ENCODE data around the gene AMHR2. TPM values are rescaled to one million over a fixed set of nuclear protein-coding genes. Genes with fewer than 3 reads are reported as not detected.

AMHR2 gene
- total and polyA plus RNA-seq, 9 of the 15 experiments (the other 6 are each of a cell fraction or from before 2014, with no cell fraction given), result 8.9 to 49.7 (median 19.3) TPM

DNA sequence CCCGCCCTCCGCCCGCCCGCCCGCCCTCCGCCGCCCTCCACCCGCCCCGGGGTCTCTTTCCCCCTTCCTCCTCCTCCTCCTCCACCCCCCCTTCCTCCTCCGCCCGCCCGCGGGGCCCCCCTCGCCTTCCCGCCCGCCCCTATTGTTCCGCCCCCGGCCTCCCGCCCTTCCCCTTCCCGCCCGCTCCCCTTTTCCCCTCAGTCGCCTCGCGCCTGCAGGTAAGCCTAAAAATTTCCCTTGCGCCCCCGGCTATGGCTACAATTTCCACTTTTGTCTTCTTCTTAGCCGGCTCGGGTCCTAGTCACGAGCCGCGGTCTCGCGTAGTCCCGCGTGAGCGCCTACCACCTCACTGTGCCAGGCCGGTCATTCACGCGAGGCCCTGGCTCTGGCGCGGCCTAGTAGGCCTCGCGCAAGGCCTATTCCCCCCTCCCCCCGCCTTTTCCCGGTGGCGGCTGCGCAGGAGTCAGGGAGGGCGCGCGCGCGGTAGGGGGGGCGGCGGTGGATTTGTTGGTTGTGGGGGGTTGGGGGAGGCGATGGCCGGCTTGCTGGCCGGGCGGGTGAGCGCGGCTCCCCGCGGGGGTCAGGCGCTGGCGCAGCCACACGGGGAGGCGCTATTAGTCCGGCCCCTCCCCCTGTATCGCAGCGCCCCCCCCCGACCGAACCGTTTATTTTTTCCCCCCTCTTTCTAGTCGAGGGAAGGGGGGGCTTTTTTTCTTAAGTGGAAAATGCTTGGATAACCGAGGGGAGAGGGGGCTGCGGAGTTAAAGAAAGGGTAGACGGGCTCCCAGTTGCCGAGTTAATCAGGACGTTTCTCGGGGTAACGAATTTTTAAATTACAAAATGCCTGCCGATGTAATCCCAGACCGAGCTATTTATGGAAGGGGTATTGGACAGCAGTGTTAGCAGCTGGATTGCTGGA, 28.8 kb downstream of the AMHR2 start (continued):
- TF ChIP-seq SP1 (CRISPR knock-in tag; IDR thresholded peaks at IDR 0.05), result peak; percentile 32
- no peak for TF ChIP-seq CBX3 (IDR thresholded peaks at IDR 0.05; ENCODE audit: borderline replicate concordance in 1 of 2, low read length in 2 of 2)
- TF ChIP-seq ZNF175 (CRISPR knock-in tag; IDR thresholded peaks at IDR 0.05; ENCODE audit: low read depth), result no peak
- no peak; the same call in 1 of the 2 replicates for TF ChIP-seq ZNF212 (CRISPR knock-in tag; IDR thresholded peaks at IDR 0.05)
- peak; percentile 93 for TF ChIP-seq PCBP2 (IDR thresholded peaks at IDR 0.05; ENCODE audit: low read depth, low read length, poor library complexity, severe bottlenecking)
- TF ChIP-seq, protein P1, sequence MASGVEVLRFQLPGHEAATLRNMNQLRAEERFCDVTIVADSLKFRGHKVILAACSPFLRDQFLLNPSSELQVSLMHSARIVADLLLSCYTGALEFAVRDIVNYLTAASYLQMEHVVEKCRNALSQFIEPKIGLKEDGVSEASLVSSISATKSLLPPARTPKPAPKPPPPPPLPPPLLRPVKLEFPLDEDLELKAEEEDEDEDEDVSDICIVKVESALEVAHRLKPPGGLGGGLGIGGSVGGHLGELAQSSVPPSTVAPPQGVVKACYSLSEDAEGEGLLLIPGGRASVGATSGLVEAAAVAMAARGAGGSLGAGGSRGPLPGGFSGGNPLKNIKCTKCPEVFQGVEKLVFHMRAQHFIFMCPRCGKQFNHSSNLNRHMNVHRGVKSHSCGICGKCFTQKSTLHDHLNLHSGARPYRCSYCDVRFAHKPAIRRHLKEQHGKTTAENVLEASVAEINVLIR (CRISPR knock-in tag; IDR thresholded peaks at IDR 0.05), result no peak
- no peak for TF ChIP-seq ZNF253 (CRISPR knock-in tag; conservative IDR thresholded peaks at IDR 0.05)
- TF ChIP-seq, protein P2, sequence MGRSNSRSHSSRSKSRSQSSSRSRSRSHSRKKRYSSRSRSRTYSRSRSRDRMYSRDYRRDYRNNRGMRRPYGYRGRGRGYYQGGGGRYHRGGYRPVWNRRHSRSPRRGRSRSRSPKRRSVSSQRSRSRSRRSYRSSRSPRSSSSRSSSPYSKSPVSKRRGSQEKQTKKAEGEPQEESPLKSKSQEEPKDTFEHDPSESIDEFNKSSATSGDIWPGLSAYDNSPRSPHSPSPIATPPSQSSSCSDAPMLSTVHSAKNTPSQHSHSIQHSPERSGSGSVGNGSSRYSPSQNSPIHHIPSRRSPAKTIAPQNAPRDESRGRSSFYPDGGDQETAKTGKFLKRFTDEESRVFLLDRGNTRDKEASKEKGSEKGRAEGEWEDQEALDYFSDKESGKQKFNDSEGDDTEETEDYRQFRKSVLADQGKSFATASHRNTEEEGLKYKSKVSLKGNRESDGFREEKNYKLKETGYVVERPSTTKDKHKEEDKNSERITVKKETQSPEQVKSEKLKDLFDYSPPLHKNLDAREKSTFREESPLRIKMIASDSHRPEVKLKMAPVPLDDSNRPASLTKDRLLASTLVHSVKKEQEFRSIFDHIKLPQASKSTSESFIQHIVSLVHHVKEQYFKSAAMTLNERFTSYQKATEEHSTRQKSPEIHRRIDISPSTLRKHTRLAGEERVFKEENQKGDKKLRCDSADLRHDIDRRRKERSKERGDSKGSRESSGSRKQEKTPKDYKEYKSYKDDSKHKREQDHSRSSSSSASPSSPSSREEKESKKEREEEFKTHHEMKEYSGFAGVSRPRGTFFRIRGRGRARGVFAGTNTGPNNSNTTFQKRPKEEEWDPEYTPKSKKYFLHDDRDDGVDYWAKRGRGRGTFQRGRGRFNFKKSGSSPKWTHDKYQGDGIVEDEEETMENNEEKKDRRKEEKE (IDR thresholded peaks at IDR 0.05; ENCODE audit: borderline replicate concordance in 1 of 2, control insufficient read depth in 1 of 2, low read depth in 2 of 2, low read length in 1 of 2), result no peak
- TF ChIP-seq, protein P3, sequence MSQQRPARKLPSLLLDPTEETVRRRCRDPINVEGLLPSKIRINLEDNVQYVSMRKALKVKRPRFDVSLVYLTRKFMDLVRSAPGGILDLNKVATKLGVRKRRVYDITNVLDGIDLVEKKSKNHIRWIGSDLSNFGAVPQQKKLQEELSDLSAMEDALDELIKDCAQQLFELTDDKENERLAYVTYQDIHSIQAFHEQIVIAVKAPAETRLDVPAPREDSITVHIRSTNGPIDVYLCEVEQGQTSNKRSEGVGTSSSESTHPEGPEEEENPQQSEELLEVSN (IDR thresholded peaks at IDR 0.05; ENCODE audit: borderline replicate concordance in 1 of 2, extremely low read depth in 1 of 2, insufficient read depth in 1 of 2, insufficient read length in 1 of 2, low read depth in 1 of 2, low read length in 1 of 2, poor library complexity in 1 of 2, severe bottlenecking in 1 of 2), result peak; percentile 43 to 76
- TF ChIP-seq ZNF121 (CRISPR knock-in tag; conservative IDR thresholded peaks at IDR 0.05), result peak; percentile 38; the same call in 1 of the 2 replicates
- peak; percentile 97 for TF ChIP-seq PRMT5 (CRISPR knock-in tag; IDR thresholded peaks at IDR 0.05)
- no peak for TF ChIP-seq SMARCB1 (IDR thresholded peaks at IDR 0.05; ENCODE audit: insufficient read length, low read depth)
- TF ChIP-seq FOXJ3 (CRISPR knock-in tag; IDR thresholded peaks at IDR 0.05), result no peak
- TF ChIP-seq CHD2 (IDR thresholded peaks at IDR 0.05; ENCODE audit: low read depth, low read length), result peak; percentile 83
- no peak for TF ChIP-seq SREBF2 (CRISPR knock-in tag; IDR thresholded peaks at IDR 0.05)
- no peak for TF ChIP-seq PHB (CRISPR knock-in tag; IDR thresholded peaks at IDR 0.05)
- TF ChIP-seq BHLHE40 (IDR thresholded peaks at IDR 0.05; ENCODE audit: low read length), result peak; percentile 43
- TF ChIP-seq ZNF232 (CRISPR knock-in tag; IDR thresholded peaks at IDR 0.05), result peak; percentile 92
- TF ChIP-seq CREBBP (IDR thresholded peaks at IDR 0.05; ENCODE audit: low read depth, low read length), result no peak

Data from K562 (cell line).